Osteocyte (in vitro differentiated cells): ENCODE results near the gene VASP. TPM values are rescaled to one million over a fixed set of nuclear protein-coding genes. Genes with fewer than 3 reads are reported as not detected.

Source experiments
- DNase-seq: peaks from one replicate; pipeline ENCODE4 v3.0.0; 2021; ENCODE audit warnings: mixed read lengths; ENCODE audit not compliant: unreplicated experiment; ENCODE audit errors: extremely low spot score
- H3K27ac Mint-ChIP-seq: one replicate; pipeline ENCODE4 v1.8.0; 2021; ENCODE audit warnings: mild to moderate bottlenecking, mixed read lengths; ENCODE audit not compliant: unreplicated experiment
- H3K27me3 Mint-ChIP-seq: one replicate; pipeline ENCODE4 v1.8.0; 2021; ENCODE audit warnings: mixed read lengths; ENCODE audit not compliant: unreplicated experiment
- H3K36me3 Mint-ChIP-seq: one replicate; pipeline ENCODE4 v1.8.0; 2021; ENCODE audit warnings: mixed read lengths; ENCODE audit not compliant: unreplicated experiment
- H3K4me1 Mint-ChIP-seq: one replicate; pipeline ENCODE4 v1.8.0; 2021; ENCODE audit warnings: mixed read lengths; ENCODE audit not compliant: unreplicated experiment
- H3K4me3 Mint-ChIP-seq: one replicate; pipeline ENCODE4 v1.8.0; 2021; ENCODE audit warnings: mild to moderate bottlenecking, moderate library complexity, mixed read lengths; ENCODE audit not compliant: unreplicated experiment
- H3K9me3 Mint-ChIP-seq: one replicate; pipeline ENCODE4 v1.8.0; 2021; ENCODE audit warnings: mixed read lengths; ENCODE audit not compliant: unreplicated experiment
- total RNA-seq: library from RNA; stranded (reverse); gene quantifications from 2 replicates; pipeline ENCODE4 v1.2.1, GENCODE V29; 2021
- TF ChIP-seq, protein P1 (sequence below): fragments of 200-600 bp; sonication (generic); IDR thresholded peaks from 2 replicates; pipeline ENCODE4 v1.5.0; 2021; ENCODE audit warnings: antibody characterized with exemption, mild to moderate bottlenecking, moderate library complexity

Gene VASP
- total RNA-seq, 1 donor from 2014 or later: 61.9 TPM

DNA sequence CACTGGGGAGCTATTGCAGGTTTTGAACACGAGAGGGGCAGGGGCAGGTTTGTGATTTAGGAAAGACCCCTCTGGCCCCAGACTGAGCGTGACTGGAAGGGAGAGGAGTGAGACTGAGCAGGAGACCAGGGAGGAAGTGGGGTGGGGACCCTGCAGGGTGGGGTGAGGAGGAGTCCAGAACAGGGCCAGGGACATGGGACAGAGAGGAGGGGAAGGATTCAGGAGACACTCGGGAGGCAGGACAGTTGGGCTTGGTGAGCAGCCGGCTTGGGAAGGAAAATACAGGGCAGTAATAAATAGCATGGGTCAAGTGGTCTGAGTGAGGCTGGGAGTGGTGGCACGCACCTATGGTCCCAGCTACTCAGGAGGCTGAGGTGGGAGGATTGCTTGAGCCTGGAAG is 30.1 kb upstream of the VASP start:
- H3K27ac Mint-ChIP-seq: no peak overlapping the region
- H3K4me1 Mint-ChIP-seq: peaks cover 15% of the 10 kb centered on the region
- H3K9me3 Mint-ChIP-seq: no peaks in the 10 kb centered on the region
- peaks cover 7% of the 10 kb centered on the region for H3K36me3 Mint-ChIP-seq
- DNase-seq: no peak
- H3K27me3 Mint-ChIP-seq: no peaks in the 10 kb centered on the region
- H3K4me3 Mint-ChIP-seq: no peak overlapping the region
- TF ChIP-seq, protein P1, sequence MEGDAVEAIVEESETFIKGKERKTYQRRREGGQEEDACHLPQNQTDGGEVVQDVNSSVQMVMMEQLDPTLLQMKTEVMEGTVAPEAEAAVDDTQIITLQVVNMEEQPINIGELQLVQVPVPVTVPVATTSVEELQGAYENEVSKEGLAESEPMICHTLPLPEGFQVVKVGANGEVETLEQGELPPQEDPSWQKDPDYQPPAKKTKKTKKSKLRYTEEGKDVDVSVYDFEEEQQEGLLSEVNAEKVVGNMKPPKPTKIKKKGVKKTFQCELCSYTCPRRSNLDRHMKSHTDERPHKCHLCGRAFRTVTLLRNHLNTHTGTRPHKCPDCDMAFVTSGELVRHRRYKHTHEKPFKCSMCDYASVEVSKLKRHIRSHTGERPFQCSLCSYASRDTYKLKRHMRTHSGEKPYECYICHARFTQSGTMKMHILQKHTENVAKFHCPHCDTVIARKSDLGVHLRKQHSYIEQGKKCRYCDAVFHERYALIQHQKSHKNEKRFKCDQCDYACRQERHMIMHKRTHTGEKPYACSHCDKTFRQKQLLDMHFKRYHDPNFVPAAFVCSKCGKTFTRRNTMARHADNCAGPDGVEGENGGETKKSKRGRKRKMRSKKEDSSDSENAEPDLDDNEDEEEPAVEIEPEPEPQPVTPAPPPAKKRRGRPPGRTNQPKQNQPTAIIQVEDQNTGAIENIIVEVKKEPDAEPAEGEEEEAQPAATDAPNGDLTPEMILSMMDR: no peak

DNA sequence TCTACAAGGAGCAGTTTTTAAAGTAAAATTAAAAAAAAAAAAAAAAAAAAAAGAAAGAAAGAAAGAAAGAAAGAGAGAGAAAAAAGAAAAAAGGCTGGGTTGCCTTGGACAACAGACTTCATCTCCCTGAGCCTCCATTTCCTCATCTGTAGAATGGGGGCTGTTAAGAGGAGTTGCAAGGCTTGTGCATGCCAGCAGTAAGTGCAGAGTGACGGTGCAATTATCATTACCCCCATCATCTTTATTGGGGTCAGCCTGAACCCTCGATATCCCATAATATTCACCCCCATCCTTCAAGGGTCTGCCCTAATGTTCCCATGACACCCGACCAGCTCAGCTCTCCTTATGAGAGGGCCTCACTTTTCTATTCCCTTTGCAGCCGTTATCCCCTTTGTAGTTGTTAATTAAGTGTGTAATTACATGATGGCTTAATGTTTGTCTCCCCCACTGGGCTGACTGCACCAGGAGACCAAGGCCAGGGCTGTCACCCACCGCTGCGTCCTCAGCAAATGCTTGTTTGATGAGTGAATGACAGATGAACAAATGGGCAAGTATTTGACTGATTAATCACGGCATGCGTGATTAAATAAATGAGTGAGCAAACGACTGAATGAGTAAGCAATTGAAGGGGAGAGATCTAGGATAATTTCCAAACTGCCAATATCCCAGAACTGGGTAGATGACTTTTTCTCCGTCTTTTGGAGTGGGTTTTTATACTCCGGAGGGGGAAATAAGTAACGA is 29.4 kb upstream of the VASP start:
- TF ChIP-seq, protein P1: no peak
- H3K9me3 Mint-ChIP-seq: no peaks in the 10 kb centered on the region
- H3K4me1 Mint-ChIP-seq: peaks cover 12% of the 10 kb centered on the region
- H3K4me3 Mint-ChIP-seq: peak overlapping the region; percentile 84
- peak overlapping the region; percentile 95 for H3K27ac Mint-ChIP-seq
- no peaks in the 10 kb centered on the region for H3K27me3 Mint-ChIP-seq
- H3K36me3 Mint-ChIP-seq: peaks cover under 1% of the 10 kb centered on the region
- DNase-seq: no peak

DNA sequence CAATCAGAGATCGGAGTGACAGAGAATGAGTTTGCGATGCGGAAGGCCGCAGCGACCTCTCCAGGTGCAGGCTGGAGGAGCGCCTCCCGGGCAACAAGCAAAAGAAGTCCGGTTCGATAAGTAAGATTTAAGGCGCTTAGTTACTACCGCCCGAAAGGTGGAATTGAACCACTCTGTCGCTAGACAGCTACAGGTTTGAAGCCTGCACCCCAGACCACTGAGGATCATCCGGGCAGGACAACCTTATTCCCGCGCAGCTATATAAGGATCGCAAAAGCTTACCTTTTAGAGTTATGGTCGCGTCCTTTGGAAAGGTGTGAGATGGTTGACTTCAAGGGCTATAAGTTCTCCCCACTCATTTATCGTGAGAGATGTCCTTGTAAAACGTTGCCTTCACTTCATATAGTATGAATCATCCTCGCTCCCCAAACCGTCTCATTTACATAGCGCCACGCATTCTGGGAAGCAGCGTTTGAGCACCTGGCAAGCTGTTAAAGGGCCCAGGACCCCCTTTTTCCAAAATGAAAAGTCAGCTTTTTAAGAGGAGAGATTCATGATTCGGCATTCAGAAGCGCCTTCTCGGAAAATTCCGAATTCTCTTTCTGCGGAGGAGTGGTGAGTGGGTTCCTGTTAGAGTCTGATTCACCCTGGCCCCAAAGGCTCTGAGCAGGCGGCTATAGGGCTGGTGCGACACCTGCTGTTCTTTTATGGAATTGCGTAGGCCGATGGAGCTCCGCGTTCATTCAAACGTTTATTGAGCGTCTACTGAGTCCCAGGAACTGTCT is 28.6 kb upstream of the VASP start:
- peak; percentile 96 for DNase-seq
- Mint-ChIP-seq H3K27me3 (no peaks in the 10 kb centered on the region), H3K4me1 (peaks cover 12% of the 10 kb centered on the region)

DNA sequence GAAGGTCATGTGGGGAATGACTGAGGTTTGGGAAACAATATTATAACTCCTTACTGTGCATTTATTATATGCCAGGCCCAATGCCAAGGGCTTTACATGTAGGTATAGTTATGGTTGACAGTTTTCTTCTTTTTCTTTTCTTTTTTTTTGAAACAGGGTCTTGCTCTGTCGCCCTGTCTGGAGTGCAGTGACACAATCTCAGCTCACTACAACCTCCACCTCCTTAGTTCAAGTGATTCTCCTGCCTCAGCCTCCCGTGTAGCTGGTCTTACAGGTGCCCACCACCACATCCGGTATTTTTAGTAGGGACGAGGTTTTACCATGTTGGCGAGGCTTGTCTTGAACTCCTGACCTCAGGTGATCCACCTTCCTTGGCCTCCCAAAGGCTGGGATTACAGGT is 24.2 kb upstream of the VASP start:
- Mint-ChIP-seq H3K4me3 (no peak overlapping the region), H3K9me3 (no peaks in the 10 kb centered on the region), H3K36me3 (no peaks in the 10 kb centered on the region), H3K27ac (no peak overlapping the region), H3K27me3 (no peaks in the 10 kb centered on the region), H3K4me1 (peaks cover 8% of the 10 kb centered on the region)
- no peak for DNase-seq
- TF ChIP-seq, protein P1: no peak

More for the DNA sequence above, 28.6 kb upstream of the VASP start:
- Mint-ChIP-seq H3K27ac (peak overlapping the region; percentile 95), H3K4me3 (peak overlapping the region; percentile 84), H3K36me3 (no peaks in the 10 kb centered on the region), H3K9me3 (no peaks in the 10 kb centered on the region)
- TF ChIP-seq, protein P1: peak; percentile 96
